ENCODE data around the gene MAPK9. TPM values are rescaled to one million over a fixed set of nuclear protein-coding genes. Genes with fewer than 3 reads are reported as not detected.

MAPK9 gene
- total RNA-seq, 6 experiments from 2014 or later: 14.4 to 18.6 (median 15.6) TPM

DNA sequence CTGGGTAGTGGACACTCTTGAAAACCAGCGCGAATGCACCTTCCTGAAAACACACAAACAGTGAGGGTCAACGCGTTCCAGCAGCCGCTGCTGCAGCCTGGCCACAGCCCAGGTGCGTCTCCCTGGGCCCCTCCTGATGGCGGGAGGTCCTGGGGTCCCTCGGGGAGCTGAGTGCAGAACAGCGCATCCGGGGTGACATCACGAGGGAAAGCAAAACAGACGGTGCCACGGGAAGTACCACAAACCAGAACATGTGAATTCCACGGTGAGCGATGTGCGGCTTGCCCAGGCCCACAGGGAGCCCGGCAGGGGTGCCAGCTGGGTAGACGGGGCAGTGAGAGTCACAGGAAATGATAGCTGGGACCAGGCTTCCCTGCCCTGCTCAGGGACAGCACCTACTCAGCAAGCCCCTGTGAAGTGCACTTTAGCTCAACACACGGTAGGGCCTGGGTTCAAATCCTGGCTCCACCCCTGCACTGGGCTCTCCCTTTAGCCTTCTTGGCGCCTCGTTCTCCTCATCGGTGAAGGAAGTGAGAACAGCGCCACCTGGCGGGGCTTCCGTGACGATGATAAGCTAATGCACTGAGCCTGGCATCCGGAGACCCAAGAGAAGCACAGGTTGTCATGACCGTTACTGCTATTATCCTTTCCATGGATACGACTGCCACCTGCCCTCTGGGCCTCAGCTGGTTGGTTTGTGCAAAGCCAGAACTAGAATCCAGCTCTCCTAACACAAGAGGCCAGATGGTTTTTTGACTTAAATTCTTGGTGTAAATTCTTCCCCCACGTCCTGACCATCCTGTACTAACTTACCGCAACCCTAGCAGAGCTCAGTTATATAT is 36.6 kb upstream of the MAPK9 start:
- ATAC-seq: peak; percentile 85 to 95 (median 92)
- intact Hi-C loops (cut with DNase I): loop anchor here (5.0 to 10.0 kb wide), 2 partner anchors 194 to 196 kb away; no protein-coding TSS in a partner anchor
- H3K27ac ChIP-seq: no peak overlapping the region
- no peaks in the 10 kb centered on the region for H3K9me3 ChIP-seq
- DNase-seq: peak; percentile 82 to 84 (median 83)
- H3K27me3 ChIP-seq: no peaks in the 10 kb centered on the region
- H3K4me3 ChIP-seq: no peak overlapping the region
- 31% methylated on average over 14 of the region's 31 CpGs for WGBS (ENCODE audit: insufficient coverage, low coverage, low lambda C conversion rate, missing lambda C conversion rate)
- TF ChIP-seq, protein P1, sequence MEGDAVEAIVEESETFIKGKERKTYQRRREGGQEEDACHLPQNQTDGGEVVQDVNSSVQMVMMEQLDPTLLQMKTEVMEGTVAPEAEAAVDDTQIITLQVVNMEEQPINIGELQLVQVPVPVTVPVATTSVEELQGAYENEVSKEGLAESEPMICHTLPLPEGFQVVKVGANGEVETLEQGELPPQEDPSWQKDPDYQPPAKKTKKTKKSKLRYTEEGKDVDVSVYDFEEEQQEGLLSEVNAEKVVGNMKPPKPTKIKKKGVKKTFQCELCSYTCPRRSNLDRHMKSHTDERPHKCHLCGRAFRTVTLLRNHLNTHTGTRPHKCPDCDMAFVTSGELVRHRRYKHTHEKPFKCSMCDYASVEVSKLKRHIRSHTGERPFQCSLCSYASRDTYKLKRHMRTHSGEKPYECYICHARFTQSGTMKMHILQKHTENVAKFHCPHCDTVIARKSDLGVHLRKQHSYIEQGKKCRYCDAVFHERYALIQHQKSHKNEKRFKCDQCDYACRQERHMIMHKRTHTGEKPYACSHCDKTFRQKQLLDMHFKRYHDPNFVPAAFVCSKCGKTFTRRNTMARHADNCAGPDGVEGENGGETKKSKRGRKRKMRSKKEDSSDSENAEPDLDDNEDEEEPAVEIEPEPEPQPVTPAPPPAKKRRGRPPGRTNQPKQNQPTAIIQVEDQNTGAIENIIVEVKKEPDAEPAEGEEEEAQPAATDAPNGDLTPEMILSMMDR (IDR thresholded peaks at IDR 0.05): peak; percentile 58 to 86 (median 80)
- no peak for TF ChIP-seq POLR2A (IDR thresholded peaks at IDR 0.05)
- no peaks in the 10 kb centered on the region for H3K4me1 ChIP-seq
- no peaks in the 10 kb centered on the region for H3K36me3 ChIP-seq

GRCh38 chr5:180326989-180327565 is 35.2 kb upstream of the MAPK9 start:
- Histone ChIP-seq H3K27me3 (no peaks in the 10 kb centered on the region), H3K4me1 (no peaks in the 10 kb centered on the region), H3K36me3 (no peaks in the 10 kb centered on the region), H3K4me3 (no peak overlapping the region), H3K27ac (no peak overlapping the region), H3K9me3 (no peaks in the 10 kb centered on the region)
- DNase-seq (peak in 1 of 3 donors; percentile 8), ATAC-seq (no peak)
- 51% methylated on average over 4 of the region's 10 CpGs for WGBS (ENCODE audit: insufficient coverage, low coverage, low lambda C conversion rate, missing lambda C conversion rate)
- intact Hi-C loops (cut with DNase I): loop anchor here (5.0 to 10.0 kb wide), 2 partner anchors 192 to 195 kb away; no protein-coding TSS in a partner anchor
- TF ChIP-seq, protein P1 (IDR thresholded peaks at IDR 0.05): no peak
- TF ChIP-seq POLR2A (IDR thresholded peaks at IDR 0.05): no peak

GRCh38 chr5:180324601-180324950 is 32.7 kb upstream of the MAPK9 start:
- H3K27ac ChIP-seq: no peak overlapping the region
- no peaks in the 10 kb centered on the region for H3K36me3 ChIP-seq
- ATAC-seq (no peak), DNase-seq (no peak)
- no peaks in the 10 kb centered on the region for H3K27me3 ChIP-seq
- 67% methylated on average over 1 of the region's 8 CpGs for WGBS (ENCODE audit: insufficient coverage, low coverage, low lambda C conversion rate, missing lambda C conversion rate)
- no peak overlapping the region for H3K4me3 ChIP-seq
- intact Hi-C loops (cut with DNase I): loop anchor here in 1 of 2 donors (10.0 kb wide), 1 partner anchor 190 kb away; no protein-coding TSS in a partner anchor
- TF ChIP-seq POLR2A (IDR thresholded peaks at IDR 0.05): no peak
- TF ChIP-seq, protein P1 (IDR thresholded peaks at IDR 0.05): no peak
- H3K9me3 ChIP-seq: no peaks in the 10 kb centered on the region
- no peaks in the 10 kb centered on the region for H3K4me1 ChIP-seq

DNA sequence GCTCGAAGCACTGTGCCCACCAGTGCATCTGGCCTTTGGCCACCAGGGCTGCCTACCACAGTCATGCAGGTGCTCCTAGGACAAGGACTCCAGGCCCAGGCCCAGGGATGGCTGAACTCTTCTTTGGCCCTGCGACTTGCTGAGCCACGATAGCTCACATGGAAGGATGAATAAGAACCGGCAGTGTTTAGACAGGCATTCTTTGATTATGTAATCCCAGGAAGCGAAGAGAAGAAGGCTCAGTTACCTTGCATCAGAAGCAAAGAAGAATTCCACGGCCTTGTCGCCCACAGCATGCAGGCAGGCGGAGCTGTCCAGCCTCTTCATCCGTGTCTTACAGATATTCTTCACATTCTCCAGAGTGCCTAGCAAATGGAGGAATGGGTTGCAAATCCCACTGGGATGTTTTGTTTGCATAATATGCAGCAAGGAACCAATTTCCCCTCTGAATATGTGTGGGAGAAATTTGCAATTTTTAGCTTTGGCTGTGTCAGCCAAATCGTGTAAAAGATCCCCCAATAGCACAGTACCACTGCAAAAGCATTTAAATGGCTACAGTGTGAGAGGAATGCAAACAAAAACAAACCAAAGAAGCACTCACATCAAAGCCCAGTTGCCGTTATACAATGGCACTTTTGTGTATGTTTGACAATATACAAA is 32.2 kb upstream of the MAPK9 start:
- intact Hi-C loops (cut with DNase I): loop anchor here in 1 of 2 donors (10.0 kb wide), 1 partner anchor 189 kb away; no protein-coding TSS in a partner anchor

More for the DNA sequence above, 32.2 kb upstream of the MAPK9 start:
- ATAC-seq (no peak), DNase-seq (no peak)
- Histone ChIP-seq H3K4me1 (no peaks in the 10 kb centered on the region), H3K36me3 (no peaks in the 10 kb centered on the region), H3K9me3 (no peaks in the 10 kb centered on the region), H3K27ac (no peak overlapping the region), H3K4me3 (no peak overlapping the region), H3K27me3 (no peaks in the 10 kb centered on the region)
- 41% methylated on average over 8 of the region's 11 CpGs for WGBS (ENCODE audit: insufficient coverage, low coverage, low lambda C conversion rate, missing lambda C conversion rate)
- no peak for TF ChIP-seq POLR2A (IDR thresholded peaks at IDR 0.05)
- TF ChIP-seq, protein P1 (IDR thresholded peaks at IDR 0.05): no peak

All from right lobe of liver (tissue), 6 donors.